DMS79 (cell line): Measurements from ENCODE around the gene TPRG1L.
"Not testable (repeated sequence)": the region's sequence is repeated elsewhere in the genome, so short reads cannot be mapped to it uniquely, and the experiment has no call there.

ENCODE experiments used
- DNase-seq: peaks from one replicate; lab custom pipeline; 2025; lab: John Stamatoyannopoulos, UW

TPRG1L gene

DNA sequence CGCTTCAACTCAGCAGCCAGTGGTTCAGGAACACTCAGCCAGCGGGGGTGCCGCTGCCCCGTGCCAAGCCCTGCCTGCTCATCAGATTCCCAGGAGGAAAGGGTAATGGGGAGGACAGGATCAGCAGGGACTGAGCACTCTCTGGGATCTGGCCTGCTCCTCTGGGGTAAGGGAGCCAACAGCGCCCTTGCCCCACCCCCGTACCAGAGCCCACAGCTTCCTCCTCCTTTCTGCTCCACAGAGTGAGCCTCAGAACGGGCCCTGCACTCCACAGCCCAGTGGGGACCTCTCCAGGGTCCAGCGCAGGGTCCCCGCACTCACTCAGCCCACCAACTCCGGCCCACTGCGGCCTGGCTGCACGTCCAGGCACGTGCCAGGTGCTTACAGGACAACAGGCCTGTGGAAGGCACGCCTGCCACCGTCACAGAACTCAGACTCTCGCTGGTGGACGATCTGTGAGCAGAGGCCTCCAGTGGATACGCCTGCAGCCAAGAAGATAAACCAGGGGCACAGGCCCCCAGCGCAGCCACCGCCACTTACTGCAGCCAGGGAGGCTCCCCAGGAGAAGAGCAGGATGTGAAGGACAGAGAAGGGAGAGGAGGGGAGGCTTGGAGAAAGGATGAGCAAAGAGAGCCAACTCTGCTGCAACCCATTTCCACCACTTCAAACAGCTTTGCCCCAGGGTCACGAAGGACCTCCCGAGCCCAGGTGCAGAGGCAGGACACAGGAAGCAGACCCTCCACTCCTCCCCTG lies 15.6 kb upstream of the TPRG1L start:
- DNase-seq = peak; percentile 20

DNA sequence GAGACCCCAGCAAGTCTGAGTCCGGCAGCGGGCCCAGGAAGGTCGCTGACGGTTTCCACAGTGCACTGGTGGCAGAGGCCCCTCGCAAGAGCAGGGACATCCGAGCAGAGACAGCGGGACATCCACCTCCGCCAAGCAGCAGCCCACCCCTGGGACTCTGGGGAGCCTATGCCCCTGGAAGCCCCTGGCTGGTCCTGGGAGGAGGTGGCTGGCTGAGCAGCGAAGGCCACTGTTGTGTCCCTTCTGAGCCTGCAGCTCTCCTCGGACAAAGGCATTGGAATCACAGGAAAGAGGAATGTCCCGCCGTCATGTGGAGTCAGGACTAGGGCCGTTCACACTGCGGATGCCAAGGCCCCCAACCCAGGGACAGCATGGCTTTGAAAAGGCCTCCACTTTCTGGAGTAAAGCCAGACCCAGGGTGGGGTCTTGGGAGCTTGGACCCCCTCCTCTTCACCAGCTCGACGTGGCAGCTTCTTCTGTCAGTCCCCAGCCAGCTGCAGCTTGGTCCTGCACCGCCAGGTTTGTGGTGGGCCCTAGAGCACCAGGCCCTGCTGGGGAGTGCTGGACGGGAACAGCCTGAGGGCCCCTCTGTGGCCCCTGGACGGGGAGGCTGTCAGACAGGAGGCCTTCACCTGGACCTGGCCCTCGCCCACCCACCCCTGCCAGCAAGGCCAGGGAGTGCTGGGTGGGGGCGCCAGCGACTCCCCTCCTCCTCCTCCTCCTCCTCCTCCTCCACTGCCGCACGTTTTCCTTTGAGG lies 14.9 kb upstream of the TPRG1L start:
- DNase-seq = no peak

DNA sequence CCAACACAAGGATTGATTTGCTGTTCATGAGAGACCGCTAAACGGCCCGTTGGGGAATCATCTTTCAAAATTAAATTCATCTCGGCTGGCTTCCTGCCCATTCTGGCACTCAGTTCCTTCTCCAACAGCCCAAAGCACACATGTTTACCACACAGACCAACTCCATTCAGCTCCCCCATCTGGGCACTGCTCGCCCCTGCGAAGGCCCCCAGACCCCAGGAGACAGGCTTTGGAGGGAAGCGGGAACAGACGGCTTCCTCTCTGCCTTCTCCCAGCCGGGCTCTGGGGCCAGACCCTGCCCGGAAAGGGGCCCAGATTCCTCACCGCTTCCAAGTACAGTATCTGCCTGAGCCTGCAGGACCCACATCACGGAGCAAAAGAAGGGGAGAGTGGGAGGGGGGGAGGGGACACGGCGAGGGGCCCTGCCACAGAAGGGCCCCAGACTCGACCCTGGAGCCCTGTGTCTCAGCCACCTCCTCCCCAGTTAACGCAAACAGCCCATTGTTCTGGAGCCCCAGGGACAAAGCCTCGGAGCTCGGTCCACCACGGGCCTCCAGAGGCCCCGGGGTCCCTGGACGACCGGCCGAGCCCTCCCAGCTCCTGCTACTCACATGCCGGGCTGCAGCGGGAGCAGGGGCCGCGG lies 14.2 kb upstream of the TPRG1L start:
- DNase-seq = peak; percentile 69

DNA sequence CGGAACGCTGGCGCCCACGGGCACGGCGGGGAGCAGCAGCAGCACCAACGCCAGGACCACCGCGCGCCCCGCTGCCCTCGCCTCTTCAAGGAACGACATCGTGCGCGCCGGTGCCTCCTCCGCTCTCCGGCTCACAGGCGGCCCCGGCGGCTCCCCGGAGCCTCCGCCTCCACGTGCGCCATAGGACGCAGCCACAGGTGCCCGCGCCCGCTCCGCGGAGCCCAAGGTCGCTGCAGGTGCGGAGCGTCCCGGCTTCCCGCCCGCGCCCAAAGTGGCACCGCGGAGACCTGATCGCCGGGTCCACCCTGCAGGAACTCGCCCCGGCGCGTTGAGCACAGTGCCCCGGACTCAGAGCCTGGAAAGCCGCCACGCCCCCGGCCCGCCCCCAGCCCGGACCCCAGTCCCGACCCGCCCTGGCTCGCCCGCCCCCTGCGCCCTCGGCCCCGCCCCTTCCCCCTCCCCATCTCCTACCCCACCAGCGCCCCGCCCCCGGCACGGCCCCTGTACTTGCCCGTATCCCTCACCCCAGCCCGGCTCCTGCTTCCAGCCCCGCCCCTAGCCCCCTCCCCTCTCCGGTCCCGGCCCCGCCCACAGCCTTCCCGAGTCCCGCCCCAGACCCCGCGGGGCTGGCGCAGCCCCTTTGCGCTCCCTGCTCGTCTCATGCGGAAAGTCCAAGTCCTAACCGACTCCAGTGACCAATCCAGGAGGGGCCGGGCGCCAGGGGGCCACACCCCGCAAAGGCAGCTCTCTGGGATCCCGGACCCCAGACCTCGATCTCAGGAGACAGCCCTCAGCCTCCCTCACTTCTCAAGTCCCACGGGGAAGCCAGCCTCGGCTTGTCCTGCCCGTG lies 13.4 kb upstream of the TPRG1L start, which contains the start of gene MEGF6:
TSS of gene MEGF6 (minus strand) at position 339 of the 850 bp plus-strand sequence. CDS start at position 99, 240 bp downstream.
- DNase-seq = peak; percentile 39

DNA sequence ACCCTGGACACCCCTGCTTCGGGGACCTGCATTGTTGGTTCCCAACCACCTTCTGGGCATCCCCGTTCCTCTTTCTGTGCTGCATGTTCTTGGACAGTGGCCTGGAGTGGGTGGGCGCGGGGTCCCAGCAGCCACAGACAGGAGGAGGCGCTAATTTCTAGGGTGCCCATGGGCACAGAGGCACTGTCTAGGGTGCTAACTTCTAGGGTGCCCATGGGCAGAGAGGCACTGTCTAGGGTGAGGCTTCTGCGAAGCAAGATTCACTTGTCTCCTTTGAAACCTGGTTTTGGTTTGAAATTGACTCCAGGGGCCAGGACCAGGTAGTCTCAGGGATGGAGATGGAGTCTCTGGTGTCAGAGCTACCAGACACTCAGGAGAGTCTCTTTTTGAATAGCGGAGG lies 12.7 kb upstream of the TPRG1L start:
- DNase-seq = no peak

DNA sequence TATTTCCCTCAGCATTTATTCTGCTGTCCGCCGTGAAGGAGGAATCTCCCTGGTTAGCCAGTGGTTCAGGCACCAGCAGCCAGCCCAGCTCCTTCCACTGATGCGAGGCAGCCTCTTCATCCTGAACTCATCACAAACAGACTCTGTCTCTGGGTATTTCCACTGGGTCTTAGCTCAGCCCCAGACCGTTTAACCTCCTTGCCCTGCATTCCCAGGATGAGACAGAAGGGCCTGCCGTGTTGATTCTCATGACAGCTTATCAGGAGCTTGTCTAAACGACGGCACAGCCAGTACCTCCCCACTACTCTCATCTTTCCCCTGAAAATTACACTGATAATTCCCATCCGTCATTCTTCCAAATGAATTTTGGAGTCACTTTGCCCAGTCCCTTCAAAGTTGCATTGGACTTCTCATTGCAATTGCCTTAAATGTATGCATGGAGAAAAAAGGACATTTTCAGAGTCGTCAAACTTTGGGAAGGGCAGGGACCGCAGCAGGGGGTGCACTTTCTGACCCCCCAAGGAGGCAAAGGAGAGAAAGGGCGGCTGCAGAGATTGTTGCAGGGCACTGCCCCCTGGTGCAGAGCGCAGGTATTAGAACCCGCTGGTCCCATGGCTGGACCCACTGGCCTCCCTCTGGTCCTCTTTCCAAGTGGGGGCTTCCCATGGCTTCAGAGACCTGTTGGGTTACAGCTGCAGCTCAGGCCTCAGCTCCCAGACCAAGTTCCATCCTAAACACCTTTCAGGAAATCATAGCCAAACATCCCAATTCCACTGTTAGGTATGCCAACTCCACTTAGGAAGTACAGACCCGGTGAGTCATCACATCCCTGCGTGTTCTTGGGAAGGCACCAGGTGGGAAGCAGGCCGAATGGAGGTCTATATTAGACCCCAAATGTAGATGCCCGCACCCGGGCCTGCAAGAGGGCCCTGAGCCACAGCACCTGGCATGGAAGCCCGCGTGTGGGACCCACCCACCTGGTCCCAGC lies 9.8 kb upstream of the TPRG1L start:
- DNase-seq = no peak

DNA sequence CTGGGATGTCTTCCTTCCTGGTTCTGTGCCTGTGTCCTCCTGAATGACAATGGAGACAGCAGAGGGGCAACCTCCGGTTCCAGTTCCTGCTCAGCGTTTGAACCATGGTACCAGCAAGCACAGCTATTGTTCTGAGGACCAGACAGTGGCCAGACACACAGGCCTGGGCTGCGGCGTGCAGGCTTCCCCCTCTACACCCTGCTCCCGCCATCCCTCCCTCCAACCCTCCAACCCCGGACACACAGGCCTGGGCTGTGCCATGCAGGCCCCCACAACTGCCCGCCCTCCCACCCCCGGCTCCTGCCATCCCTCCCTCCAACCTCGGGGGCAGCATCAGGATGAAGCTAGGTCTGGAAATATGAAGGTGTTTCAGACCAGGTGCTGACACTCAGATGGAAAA lies 8.0 kb upstream of the TPRG1L start:
- DNase-seq = no peak

DNA sequence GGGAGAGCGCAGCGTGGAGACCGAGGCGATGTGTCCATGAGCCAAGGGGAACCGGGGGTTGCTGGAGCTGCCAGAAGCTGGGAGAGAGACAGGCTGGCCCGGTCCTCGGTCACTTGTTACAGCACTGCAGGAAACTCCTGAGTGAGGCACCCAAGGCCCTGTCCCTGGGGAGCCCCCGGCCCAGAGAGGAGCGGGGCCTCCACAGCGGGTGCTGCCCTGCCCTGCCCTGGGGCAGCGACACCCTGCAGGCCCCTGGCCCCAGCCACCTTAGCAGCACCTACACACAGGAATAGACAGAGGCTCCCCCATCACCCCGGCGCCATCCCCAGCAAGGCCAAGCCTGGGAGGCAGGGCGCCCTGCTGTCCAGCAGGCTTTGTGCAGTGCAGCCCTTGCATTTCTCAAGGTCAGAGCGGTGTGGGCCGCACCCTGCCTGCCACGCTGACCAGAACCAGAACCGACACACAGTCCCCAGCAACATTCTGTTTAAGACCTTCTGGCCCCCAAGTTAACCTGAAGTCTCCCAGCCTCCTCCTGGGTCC lies 6.9 kb upstream of the TPRG1L start:
- DNase-seq = no peak

DNA sequence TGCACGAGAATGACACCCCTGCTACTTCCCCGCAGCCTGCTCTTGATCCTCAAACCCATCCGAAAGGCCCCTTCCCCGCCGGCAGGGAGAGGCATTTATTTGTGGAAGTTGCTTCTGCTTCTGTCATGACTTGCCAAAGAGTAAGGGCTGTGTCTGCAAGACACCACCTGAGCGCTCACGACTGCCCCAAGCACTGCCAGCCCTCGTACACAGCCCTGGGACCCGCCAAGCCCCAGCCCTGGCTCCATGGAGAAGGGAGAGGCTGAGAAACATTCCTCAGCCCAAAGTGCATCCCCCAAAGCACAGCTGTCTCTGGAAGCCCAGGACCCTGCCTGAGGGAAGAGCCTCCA lies 6.3 kb upstream of the TPRG1L start:
- no peak for DNase-seq

DNA sequence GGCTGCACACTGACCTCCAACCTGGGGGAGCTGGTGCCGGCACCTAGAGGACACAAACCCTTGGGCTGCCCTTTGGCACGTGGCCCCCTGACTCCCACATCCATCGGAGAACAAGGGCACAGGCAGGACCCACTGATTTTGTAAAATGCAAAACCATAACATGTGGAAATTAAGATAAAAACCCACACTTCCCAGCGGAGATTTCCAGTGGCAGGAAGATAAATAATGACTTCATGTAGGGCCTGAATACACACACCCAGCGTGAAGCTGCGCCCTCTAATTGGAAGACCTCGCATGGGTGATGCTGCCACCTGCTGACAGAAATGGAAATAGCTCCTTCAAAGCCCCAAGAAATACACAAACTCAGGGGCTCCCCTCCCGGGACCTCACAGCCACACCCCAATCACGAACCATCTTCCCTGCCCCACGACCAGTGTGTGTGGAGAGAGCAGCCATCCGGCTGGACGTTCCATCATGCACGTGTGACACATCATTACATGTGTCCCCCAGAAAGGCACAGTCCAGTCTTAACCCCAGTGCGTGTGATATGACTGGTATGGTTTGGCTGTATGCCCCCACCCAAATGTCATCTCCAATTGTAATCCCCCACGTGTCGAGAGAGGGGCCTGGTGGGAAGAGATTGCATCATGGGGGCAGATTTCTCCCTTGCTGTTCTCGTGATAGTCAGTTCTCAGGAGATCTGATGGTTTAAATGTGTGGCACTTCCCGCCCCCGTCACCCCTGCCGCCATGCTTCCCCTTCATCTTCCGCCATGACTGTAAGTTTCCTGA lies 5.7 kb upstream of the TPRG1L start:
- DNase-seq = peak; percentile 39

DNA sequence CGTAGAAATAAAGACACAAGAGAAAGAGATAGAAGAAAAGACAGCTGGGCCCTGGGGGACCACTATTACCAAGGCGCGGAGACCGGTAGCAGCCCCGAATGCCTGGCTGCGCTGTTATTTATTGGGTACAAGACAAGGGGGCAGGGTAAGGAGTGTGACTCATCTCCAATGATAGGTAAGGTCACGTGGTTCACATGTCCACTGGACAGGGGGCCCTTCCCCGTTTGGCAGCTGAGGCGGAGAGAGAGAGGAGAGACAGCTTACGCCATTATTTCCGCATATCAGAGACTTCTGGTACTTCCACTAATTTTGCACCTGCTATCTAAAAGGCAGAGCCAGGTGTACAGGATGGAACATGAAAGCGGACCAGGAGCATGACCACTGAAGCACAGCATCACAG lies 4.1 kb upstream of the TPRG1L start:
- no peak for DNase-seq

DNA sequence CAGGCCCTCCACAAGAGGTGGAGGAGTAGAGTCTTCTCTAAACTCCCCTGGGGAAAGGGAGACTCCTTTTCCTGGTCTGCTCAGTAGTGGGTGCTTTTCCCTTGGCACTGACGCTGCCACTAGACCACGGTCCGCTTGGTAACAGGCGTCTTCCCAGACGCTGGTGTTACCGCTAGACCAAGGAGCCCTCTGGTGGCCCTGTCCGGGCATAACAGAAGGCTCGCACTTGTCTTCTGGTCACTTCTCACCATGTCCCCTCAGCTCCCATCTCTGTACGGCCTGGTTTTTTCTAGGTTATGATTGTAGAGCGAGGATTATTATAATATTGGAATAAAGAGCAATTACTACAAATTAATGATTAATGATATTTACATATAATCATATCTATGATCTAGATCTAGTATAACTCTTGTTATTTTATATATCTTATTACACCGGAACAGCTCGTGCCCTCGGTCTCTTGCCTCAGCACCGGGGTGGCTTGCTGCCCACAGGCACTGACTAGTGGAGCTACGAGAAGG lies 3.6 kb upstream of the TPRG1L start:
- peak; percentile 54 for DNase-seq

DNA sequence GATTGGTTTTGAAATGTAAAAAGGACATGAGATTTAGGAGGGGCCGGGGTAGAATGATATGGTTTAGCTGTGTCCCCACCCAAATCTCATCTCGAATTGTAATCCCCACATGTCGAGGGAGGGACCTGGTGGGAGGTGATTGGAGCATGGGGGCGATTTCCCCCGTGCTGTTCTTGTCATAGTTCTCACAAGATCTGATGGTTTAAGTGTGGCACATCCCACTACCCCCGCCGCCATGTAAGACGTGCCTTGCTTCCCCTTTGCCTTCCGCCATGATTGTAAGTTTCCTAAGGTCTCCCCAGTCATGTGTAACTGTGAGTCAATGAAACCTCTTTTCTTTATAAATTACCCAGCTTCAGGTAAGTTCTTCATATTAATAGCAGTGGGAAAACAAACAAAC lies 2.7 kb upstream of the TPRG1L start:
- DNase-seq = not testable (repeated sequence)

DNA sequence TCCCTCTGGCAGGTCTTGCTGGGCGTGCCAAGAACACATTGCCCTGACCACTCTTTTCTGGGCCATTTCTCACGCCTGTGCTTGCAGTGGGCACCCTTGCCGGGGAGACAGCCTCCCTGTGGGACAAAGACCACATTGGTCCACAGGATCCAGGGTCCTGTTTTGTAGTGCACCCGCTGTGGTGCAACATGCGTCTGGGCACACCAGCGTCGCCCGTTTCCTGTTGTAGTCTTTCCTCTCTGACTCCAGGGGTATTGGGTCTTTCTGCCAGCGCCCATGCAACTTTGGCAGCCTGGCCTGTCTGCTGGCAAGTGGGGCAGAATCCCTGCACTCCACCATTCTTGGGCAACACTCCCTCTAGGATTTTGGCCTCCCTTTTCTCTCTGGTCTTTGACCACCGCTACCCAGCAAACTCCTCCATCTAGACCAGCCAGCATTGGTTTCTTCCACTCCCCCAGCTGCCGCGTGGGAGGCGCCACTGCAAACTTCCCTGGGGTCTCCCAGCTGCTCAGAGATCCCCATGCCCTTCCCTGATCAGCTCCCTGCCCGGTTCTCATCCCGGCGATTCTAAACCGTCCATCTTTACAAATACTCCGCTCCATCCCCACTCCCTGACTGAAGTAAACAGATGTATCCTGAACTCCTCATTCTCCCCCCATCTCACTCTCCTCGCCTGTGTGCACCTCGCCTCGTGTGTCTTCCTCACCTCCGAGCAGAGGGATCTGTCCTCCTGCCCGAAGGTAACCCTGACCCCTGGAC lies 1.2 kb upstream of the TPRG1L start:
- no peak for DNase-seq

DNA sequence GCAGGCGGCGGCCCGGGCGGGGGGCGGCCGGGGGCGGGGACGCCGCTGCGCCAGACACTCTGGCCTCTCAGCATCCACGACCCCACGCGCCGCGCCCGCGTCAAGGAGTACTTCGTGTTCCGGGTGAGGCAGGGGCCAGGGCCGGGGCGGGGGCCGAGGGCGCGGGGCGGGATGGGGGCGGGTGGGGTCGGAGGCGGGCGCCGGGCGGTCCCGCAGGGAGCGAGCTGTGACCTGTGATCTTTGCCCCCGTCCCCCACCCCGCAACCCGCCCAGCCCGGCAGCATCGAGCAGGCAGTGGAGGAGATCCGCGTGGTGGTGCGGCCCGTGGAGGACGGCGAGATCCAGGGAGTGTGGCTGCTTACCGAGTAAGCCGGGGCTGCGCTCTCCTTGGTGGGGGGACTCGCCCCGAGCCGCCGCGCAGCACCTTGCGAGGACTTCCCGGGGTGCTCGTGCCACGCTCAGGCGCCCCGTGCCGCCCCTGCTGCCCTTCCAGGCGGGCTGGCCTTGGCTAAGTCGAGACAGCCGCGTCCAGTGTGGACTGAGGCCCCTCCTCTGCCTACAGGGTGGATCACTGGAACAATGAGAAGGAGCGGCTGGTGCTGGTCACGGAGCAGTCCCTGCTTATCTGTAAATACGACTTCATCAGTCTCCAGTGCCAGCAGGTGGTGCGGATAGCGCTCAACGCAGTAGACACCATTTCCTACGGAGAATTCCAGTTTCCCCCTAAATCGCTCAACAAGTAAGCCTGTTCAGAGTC lies 514 bp downstream of the TPRG1L start:
- DNase-seq = no peak

DNA sequence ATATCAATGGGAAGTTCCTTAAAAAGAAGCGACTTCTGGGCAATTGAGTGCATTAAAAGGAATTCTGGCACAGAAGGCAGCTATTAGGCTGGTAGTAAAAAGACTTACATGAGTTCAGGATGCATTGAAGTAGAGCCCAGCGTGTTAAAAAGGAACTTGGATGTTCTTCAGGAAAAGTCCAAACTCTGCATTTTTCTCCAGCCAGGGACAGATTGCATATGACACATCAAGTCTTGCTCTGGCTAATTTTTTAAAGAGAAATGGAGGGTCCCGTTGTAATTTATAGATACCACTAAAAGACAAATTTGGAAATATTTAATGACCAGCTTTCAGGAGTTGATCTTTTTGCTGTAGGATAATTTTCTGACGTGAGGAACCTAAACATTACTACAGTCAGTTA lies 1.2 kb downstream of the TPRG1L start:
- no peak for DNase-seq

DNA sequence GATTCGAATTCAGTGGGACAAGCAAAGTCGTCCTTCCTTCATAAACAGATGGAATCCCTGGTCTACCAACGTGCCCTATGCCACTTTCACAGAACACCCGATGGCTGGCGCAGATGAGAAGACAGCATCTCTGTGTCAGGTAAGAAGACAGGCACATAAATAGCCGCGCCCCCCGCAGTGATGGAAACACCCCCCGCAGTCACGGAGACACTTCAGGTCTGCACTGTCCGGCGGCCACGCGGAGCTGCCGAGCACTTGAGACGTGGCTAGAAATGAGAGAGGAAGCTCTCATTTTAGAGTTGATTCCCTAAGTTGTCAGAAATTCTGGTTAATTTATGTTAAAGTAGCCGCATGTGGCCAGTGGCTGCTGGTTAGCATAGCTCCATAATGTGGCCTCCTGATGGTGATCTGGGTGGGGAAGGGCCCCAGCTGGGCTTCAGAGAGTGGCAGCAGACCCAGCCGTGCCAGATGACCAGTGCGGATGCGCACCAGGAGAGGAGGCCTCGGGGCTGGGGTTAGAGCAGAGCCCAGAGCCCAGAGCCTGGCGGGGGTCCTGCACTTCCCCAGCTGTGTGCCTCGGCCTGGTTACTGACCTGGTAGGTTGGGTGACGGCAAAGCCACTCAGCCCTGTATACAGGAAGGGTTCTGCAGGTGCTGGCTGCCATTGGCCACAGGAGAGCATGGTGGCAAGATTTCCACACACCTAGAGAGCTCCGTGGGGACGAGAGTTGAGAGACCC lies 2.9 kb downstream of the TPRG1L start:
- DNase-seq = no peak
